ENCODE results near the gene MMP27. TPM values are rescaled to one million over a fixed set of nuclear protein-coding genes. Genes with fewer than 3 reads are reported as not detected.
A peak's percentile ranks its signal among the peaks of the same experiment; 100 is the strongest.

Gene MMP27
- total and polyA plus RNA-seq, 2 donors (not counting 1 experiment from before 2014, with no cell fraction given): 0.08 to 0.17 TPM

- TF ChIP-seq EZH2 (IDR thresholded peaks at IDR 0.05; ENCODE audit: low read length, missing control alignments) (no peak), CTCF (conservative IDR thresholded peaks at IDR 0.05 in 1 of 2, IDR thresholded peaks at IDR 0.05 in 1 of 2; ENCODE audit: low read depth in 1 of 2, low read length in 2 of 2) (no peak)
- H4K20me1 ChIP-seq (ENCODE audit: control insufficient read depth, extremely low read depth, insufficient read depth, low read length): no peaks in the 10 kb centered on the region
- H2AFZ ChIP-seq (ENCODE audit: low read length): no peak overlapping the region
- peak in 1 of 2 donors; percentile 4 for DNase-seq (ENCODE audit: low read depth in 2 of 2)
- H3K27ac ChIP-seq (ENCODE audit: insufficient read depth, low read length): no peak overlapping the region
- H3K36me3 ChIP-seq (ENCODE audit: control insufficient read depth, insufficient read depth, low read length): no peaks in the 10 kb centered on the region
- H3K9me3 ChIP-seq (ENCODE audit: control insufficient read depth, insufficient read depth, low read depth, low read length): no peaks in the 10 kb centered on the region
- H3K9ac ChIP-seq (ENCODE audit: insufficient read depth, low read length): no peak overlapping the region
- no peaks in the 10 kb centered on the region for H3K79me2 ChIP-seq (ENCODE audit: control insufficient read depth, insufficient read depth, low read length)
- no peaks in the 10 kb centered on the region for H3K27me3 ChIP-seq (ENCODE audit: control insufficient read depth, insufficient read depth, low read length)
- no peaks in the 10 kb centered on the region for H3K4me1 ChIP-seq (ENCODE audit: control insufficient read depth, extremely low read depth, insufficient read depth, low read length)
- H3K4me3 ChIP-seq (replicated peaks in 1 of 4; ENCODE audit: control extremely low read depth in 1 of 4, insufficient read depth in 1 of 4, low read depth in 3 of 4, low read length in 4 of 4): no peak overlapping the region
- no peak overlapping the region for H3K4me2 ChIP-seq (ENCODE audit: extremely low read depth, insufficient read depth, low read length)
Measured at GRCh38 chr11:102647430-102647829, 58.1 kb downstream of the MMP27 start.

DNA sequence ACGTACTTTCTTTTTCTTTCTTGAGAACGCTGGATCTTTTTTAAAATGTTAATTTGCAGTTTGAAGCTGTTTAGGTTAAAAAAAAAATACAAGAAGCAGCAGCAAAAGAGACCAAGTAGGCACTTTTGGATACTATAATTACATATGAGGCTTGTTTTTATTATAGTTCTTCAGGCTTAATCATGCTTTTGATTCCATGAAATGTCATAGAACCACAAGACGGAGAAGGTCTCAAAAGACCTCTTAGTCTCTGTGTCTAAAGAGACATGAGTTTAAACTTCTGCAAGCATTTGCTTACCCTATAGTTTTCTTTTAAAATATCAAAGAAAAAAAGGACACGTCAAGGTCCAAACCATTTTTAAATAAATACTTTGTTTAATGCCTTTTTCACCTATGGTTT lies 61.6 kb downstream of the MMP27 start:
- H3K4me1 ChIP-seq (ENCODE audit: control insufficient read depth, extremely low read depth, insufficient read depth, low read length): no peaks in the 10 kb centered on the region
- no peak overlapping the region for H2AFZ ChIP-seq (ENCODE audit: low read length)
- H3K27ac ChIP-seq (ENCODE audit: insufficient read depth, low read length): no peak overlapping the region
- no peaks in the 10 kb centered on the region for H3K27me3 ChIP-seq (ENCODE audit: control insufficient read depth, insufficient read depth, low read length)
- TF ChIP-seq CTCF (conservative IDR thresholded peaks at IDR 0.05 in 1 of 2, IDR thresholded peaks at IDR 0.05 in 1 of 2; ENCODE audit: low read depth in 1 of 2, low read length in 2 of 2) (no peak), EZH2 (IDR thresholded peaks at IDR 0.05; ENCODE audit: low read length, missing control alignments) (no peak)
- H3K36me3 ChIP-seq (ENCODE audit: control insufficient read depth, insufficient read depth, low read length): no peaks in the 10 kb centered on the region
- no peaks in the 10 kb centered on the region for H3K79me2 ChIP-seq (ENCODE audit: control insufficient read depth, insufficient read depth, low read length)
- no peak overlapping the region for H3K4me2 ChIP-seq (ENCODE audit: extremely low read depth, insufficient read depth, low read length)
- no peak overlapping the region for H3K9ac ChIP-seq (ENCODE audit: insufficient read depth, low read length)
- H4K20me1 ChIP-seq (ENCODE audit: control insufficient read depth, extremely low read depth, insufficient read depth, low read length): no peaks in the 10 kb centered on the region
- DNase-seq (ENCODE audit: low read depth in 2 of 2): no peak
- no peak overlapping the region for H3K4me3 ChIP-seq (replicated peaks in 1 of 4; ENCODE audit: control extremely low read depth in 1 of 4, insufficient read depth in 1 of 4, low read depth in 3 of 4, low read length in 4 of 4)
- H3K9me3 ChIP-seq (ENCODE audit: control insufficient read depth, insufficient read depth, low read depth, low read length): no peaks in the 10 kb centered on the region

Other genes starting within 250 kb of the MMP27 start
- 0.17 TPM in 1 of 2 replicates, not detected in the other for gene MMP7, start 175.0 kb downstream of the MMP27 start, total RNA-seq
- not detected in 2 replicates for gene MMP7, start 175.0 kb downstream of the MMP27 start, polyA plus RNA-seq
- gene MMP20, start 80.4 kb downstream of the MMP27 start, total RNA-seq: not detected in 2 replicates
- gene MMP20, start 80.4 kb downstream of the MMP27 start, polyA plus RNA-seq: not detected in 2 replicates
- under 0.01 TPM in 1 of 2 replicates, not detected in the other for gene MMP8, start 19.2 kb upstream of the MMP27 start, total RNA-seq
- 0.07 and 0.18 TPM in 2 replicates for gene MMP8, start 19.2 kb upstream of the MMP27 start, polyA plus RNA-seq
- gene MMP10, start 74.9 kb upstream of the MMP27 start, total RNA-seq: under 0.01 and 0.66 TPM in 2 replicates
- 0.17 and 0.28 TPM in 2 replicates for gene MMP10, start 74.9 kb upstream of the MMP27 start, polyA plus RNA-seq
- gene MMP1, start 92.4 kb upstream of the MMP27 start, total RNA-seq: 28.5 and 489 TPM in 2 replicates
- 40.5 and 415 TPM in 2 replicates for gene MMP1, start 92.4 kb upstream of the MMP27 start, polyA plus RNA-seq
- 1.8 and 47.1 TPM in 2 replicates for gene MMP3, start 137.8 kb upstream of the MMP27 start, total RNA-seq
- gene MMP3, start 137.8 kb upstream of the MMP27 start, polyA plus RNA-seq: 16.0 and 19.1 TPM in 2 replicates
- 0.83 TPM in 1 of 2 replicates, not detected in the other for gene MMP12, start 169.2 kb upstream of the MMP27 start, total RNA-seq
- 0.15 and 0.27 TPM in 2 replicates for gene MMP12, start 169.2 kb upstream of the MMP27 start, polyA plus RNA-seq
- not detected in 2 replicates for gene MMP13, start 250.0 kb upstream of the MMP27 start, total RNA-seq
- gene MMP13, start 250.0 kb upstream of the MMP27 start, polyA plus RNA-seq: not detected in 2 replicates